HepG2 (cell line): ENCODE results near the gene FOSB. TPM values are rescaled to one million over a fixed set of nuclear protein-coding genes. Genes with fewer than 3 reads are reported as not detected.

Experiments used
- CCDC6 ChIP-seq: sonication (generic); formaldehyde crosslinking; IDR thresholded peaks from 2 replicates; pipeline ENCODE4 v1.8.1; 2022; ENCODE audit warnings: mild to moderate bottlenecking, missing genetic modification reagents, moderate library complexity
- GMEB1 ChIP-seq: sonication (generic); formaldehyde crosslinking; IDR thresholded peaks from 2 replicates; pipeline ENCODE4 v1.5.1; 2020; ENCODE audit warnings: missing genetic modification reagents, mild to moderate bottlenecking, borderline replicate concordance
- HNRNPH1 ChIP-seq: fragments of 200-400 bp; formaldehyde crosslinking; optimal IDR thresholded peaks from 2 replicates; pipeline ENCODE3; 2017; ENCODE audit warnings: mild to moderate bottlenecking, low read depth, low read length
- JUNB ChIP-seq: sonication (generic); formaldehyde crosslinking; IDR thresholded peaks from 2 replicates; pipeline ENCODE4 v1.8.0; 2022; ENCODE audit warnings: missing genetic modification reagents, mild to moderate bottlenecking, borderline replicate concordance
- KDM6A ChIP-seq: IDR thresholded peaks from 2 replicates; pipeline ENCODE4 v1.6.1; 2016; ENCODE audit warnings: low read depth
- SNAPC2 ChIP-seq: sonication (generic); formaldehyde crosslinking; IDR thresholded peaks from 2 replicates; pipeline ENCODE4 v1.8.1; 2022; ENCODE audit warnings: mild to moderate bottlenecking, missing genetic modification reagents
- SOX5 ChIP-seq: IDR thresholded peaks from 2 replicates; pipeline ENCODE4 v1.6.1; 2016; ENCODE audit warnings: borderline replicate concordance
- ZEB1 ChIP-seq: IDR thresholded peaks from 2 replicates; pipeline ENCODE4 v1.6.1; 2012; ENCODE audit warnings: mild to moderate bottlenecking, low read depth, inconsistent platforms; ENCODE audit not compliant: insufficient replicate concordance
- ZFP91 ChIP-seq: sonication (generic); formaldehyde crosslinking; IDR thresholded peaks from 2 replicates; pipeline ENCODE4 v1.9.0; 2022; ENCODE audit warnings: missing genetic modification reagents, mild to moderate bottlenecking, borderline replicate concordance
- ZNF18 ChIP-seq: sonication (generic); formaldehyde crosslinking; IDR thresholded peaks from 2 replicates; pipeline ENCODE4 v1.8.0; 2022; ENCODE audit warnings: mild to moderate bottlenecking, missing genetic modification reagents; ENCODE audit not compliant: insufficient replicate concordance
- ZNF570 ChIP-seq: sonication (generic); formaldehyde crosslinking; IDR thresholded peaks from 2 replicates; pipeline ENCODE4 v1.4.0; 2020; ENCODE audit warnings: mild to moderate bottlenecking, missing genetic modification reagents, borderline replicate concordance
- ZNF710 ChIP-seq: sonication (generic); formaldehyde crosslinking; IDR thresholded peaks from 2 replicates; pipeline ENCODE4 v1.5.0; 2020; ENCODE audit warnings: mild to moderate bottlenecking, missing genetic modification reagents, borderline replicate concordance
- polyA plus RNA-seq, 8 experiments: library from polyadenylated mRNA; depleted of rRNA in 3 of 8; stranded (reverse) in 7 of 8; unstranded in 1 of 8; fragments of >200 nt; fragmentation: Illumina TruSeq in 4 of 8; extraction: Trizol in 4 of 8; gene quantifications; 2 replicates each; pipeline versions ENCODE4 v1.2.1 to v1.2.3, GENCODE V29; 2011 to 2016; ENCODE audit warnings: low read depth in 4 of 8, missing spikeins in 1 of 8, mixed read lengths in 1 of 8; ENCODE audit not compliant: insufficient read depth in 1 of 8
- total RNA-seq, 5 experiments: library from RNA; depleted of rRNA; stranded (reverse); fragments of >200 nt; fragmentation: Illumina TruSeq; extraction: Trizol; gene quantifications; 2 replicates each; pipeline ENCODE4 v1.2.3, GENCODE V29; 2016; ENCODE audit warnings: low read depth in 1 of 5
- TF ChIP-seq, protein P1 (sequence below): sonication (generic); formaldehyde crosslinking; IDR thresholded peaks from 2 replicates; pipeline ENCODE4 v1.5.0; 2020; ENCODE audit warnings: missing genetic modification reagents, mild to moderate bottlenecking, borderline replicate concordance
- TF ChIP-seq, protein P2 (sequence below): sonication (generic); formaldehyde crosslinking; IDR thresholded peaks from 2 replicates; pipeline ENCODE4 v1.4.0; 2020; ENCODE audit warnings: missing genetic modification reagents
- TF ChIP-seq, protein P3 (sequence below): sonication (generic); formaldehyde crosslinking; IDR thresholded peaks from 2 replicates; pipeline ENCODE4 v1.5.0; 2020; ENCODE audit warnings: missing genetic modification reagents

FOSB gene
- total and polyA plus RNA-seq, 2 of the 13 experiments (the other 11 are each of a cell fraction or from before 2014, with no cell fraction given): 2.8 to 6.0 TPM

GRCh38 chr19:45455707-45456499, 11.9 kb upstream of the FOSB start (continued):
- no peak for TF ChIP-seq ZEB1
- peak; percentile 72; the same call in 1 of the 2 replicates for TF ChIP-seq ZFP91 (CRISPR knock-in tag)
- no peak for TF ChIP-seq SNAPC2
- peak; percentile 68; the same call in 1 of the 2 replicates for TF ChIP-seq SOX5 (CRISPR knock-in tag)
- no peak for TF ChIP-seq ZNF570 (CRISPR knock-in tag)
- TF ChIP-seq CCDC6 (CRISPR knock-in tag): no peak
- TF ChIP-seq JUNB (CRISPR knock-in tag): peak; percentile 87; the same call in 1 of the 2 replicates
- TF ChIP-seq, protein P1, sequence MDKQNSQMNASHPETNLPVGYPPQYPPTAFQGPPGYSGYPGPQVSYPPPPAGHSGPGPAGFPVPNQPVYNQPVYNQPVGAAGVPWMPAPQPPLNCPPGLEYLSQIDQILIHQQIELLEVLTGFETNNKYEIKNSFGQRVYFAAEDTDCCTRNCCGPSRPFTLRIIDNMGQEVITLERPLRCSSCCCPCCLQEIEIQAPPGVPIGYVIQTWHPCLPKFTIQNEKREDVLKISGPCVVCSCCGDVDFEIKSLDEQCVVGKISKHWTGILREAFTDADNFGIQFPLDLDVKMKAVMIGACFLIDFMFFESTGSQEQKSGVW: no peak
- TF ChIP-seq ZNF18: no peak
- TF ChIP-seq, protein P2, sequence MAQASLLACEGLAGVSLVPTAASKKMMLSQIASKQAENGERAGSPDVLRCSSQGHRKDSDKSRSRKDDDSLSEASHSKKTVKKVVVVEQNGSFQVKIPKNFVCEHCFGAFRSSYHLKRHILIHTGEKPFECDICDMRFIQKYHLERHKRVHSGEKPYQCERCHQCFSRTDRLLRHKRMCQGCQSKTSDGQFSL (CRISPR knock-in tag): no peak
- no peak; the same call in 1 of the 2 replicates for TF ChIP-seq ZNF710 (CRISPR knock-in tag)
- TF ChIP-seq GMEB1 (CRISPR knock-in tag): peak; percentile 54; the same call in 1 of the 2 replicates
- TF ChIP-seq HNRNPH1: no peak
- TF ChIP-seq, protein P3, sequence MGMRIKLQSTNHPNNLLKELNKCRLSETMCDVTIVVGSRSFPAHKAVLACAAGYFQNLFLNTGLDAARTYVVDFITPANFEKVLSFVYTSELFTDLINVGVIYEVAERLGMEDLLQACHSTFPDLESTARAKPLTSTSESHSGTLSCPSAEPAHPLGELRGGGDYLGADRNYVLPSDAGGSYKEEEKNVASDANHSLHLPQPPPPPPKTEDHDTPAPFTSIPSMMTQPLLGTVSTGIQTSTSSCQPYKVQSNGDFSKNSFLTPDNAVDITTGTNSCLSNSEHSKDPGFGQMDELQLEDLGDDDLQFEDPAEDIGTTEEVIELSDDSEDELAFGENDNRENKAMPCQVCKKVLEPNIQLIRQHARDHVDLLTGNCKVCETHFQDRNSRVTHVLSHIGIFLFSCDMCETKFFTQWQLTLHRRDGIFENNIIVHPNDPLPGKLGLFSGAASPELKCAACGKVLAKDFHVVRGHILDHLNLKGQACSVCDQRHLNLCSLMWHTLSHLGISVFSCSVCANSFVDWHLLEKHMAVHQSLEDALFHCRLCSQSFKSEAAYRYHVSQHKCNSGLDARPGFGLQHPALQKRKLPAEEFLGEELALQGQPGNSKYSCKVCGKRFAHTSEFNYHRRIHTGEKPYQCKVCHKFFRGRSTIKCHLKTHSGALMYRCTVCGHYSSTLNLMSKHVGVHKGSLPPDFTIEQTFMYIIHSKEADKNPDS (CRISPR knock-in tag): no peak
- 0 out of 2 replicates have a peak, but pooled peaks have one; percentile 38 for TF ChIP-seq KDM6A (CRISPR knock-in tag)
